ENCODE measurements around the gene ST7.

ST7 gene

GRCh38 chr7:117200786-117201458 lies 247.6 kb downstream of the ST7 start:
- DNase-seq = no peak

DNA sequence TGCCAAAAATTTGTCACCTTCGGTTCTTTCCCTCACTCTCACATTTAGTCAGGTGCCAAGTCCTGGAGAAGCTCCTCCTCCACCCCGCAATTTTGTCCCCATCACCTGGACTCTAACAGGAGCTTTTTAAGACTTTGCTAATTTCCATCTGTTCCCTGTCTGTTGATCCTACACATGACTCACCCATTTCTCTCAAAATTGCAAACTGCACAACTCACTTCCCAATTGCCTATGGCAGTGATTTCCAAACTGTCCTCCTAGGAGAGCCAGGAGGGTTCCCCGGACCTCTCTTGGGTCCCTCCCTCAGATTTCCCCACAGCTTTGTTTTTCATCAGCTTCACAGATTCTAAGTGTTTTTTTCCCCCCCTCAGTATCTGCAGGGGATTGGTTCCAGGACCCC lies 249.2 kb downstream of the ST7 start:
- no peak for DNase-seq

- no peak for DNase-seq
Observed at GRCh38 chr7:117203205-117203604, 249.9 kb downstream of the ST7 start.

GRCh38 chr7:117205873-117206272 lies 252.6 kb downstream of the ST7 start:
- DNase-seq = no peak

DNA sequence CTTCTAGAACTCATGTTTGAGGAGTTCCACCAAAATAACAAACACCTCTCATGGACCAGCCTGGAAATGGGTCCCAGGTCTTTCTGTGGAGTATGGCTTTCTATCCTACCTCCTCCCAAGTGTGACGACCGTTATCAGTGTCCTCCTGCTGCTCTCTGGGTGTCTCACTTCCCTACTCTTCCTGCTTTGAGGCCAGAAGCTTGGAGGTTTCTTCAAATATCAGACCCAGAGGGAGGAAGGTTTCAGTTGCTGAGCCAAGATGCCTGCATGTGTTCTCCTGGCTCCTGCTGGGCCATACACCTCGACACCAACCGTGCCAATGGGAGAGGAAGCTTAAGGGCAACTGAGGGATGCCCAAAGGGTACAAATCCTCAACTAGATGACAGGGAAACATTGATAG lies 255.0 kb downstream of the ST7 start:
- no peak for DNase-seq

DNA sequence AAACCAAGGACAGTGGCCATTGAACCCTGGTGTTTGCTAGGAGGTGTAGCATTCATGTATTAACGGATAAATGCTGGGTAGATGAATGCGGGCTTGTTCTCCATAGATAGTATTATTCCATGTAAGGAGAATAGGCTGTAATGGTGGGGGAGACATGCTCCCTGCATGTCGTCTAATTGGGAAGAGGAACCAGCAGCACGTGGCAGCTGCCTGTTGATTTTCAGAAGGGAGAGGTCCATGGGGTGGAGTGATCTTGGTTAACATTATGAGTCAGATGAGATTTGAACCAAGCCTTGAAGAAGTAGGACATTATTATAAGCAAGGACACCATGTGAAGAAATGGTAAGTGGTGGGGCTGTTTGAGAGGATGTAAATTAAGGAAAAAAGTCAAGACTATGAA lies 257.1 kb downstream of the ST7 start:
- no peak for DNase-seq

- DNase-seq = no peak
Observed at GRCh38 chr7:117210908-117211307, 257.6 kb downstream of the ST7 start.

- DNase-seq = no peak
Observed at GRCh38 chr7:117211614-117212013, 258.3 kb downstream of the ST7 start.

DNA sequence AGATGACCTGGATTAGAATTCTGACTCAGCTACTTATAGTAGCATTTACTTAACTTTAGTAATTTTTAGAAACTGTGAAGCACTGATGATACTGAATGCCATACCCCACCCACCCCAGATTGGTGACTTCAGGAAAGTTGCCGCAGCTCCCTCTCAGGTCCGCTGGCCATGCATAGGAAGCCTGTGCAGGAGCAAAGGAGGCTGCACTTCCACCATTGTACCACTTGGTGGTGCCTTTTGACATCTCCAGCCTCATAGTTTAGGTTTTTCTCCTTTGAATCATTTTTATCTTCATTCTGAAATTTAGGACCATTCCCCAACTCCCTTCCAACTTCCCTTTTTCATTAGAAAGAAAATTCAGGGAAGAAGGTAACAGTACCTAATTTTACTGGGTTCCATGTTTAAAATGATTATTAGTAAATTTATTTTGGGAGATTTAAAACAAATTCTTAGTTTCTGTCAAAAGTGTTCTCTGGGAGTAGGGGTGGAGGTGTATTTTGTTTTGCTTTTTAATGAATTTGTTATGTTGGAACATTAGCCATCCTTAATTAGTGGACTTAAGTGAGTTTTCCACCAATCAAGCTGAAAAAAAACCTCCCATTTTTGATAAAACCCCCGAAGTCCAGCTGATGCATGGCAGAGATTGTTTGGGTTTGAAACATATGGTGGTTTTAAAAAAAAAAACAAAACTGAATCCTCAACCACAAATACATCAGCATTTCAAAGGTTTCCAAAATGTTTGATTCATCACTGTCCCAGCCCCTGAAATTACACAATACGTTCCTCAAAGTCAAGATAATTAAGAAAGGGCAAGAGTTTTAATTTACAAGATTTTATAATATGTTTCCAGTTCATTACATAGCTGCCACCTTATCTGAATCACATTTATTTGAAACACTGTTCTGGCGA lies 259.9 kb downstream of the ST7 start:
- peak; percentile 45 for DNase-seq

DNA sequence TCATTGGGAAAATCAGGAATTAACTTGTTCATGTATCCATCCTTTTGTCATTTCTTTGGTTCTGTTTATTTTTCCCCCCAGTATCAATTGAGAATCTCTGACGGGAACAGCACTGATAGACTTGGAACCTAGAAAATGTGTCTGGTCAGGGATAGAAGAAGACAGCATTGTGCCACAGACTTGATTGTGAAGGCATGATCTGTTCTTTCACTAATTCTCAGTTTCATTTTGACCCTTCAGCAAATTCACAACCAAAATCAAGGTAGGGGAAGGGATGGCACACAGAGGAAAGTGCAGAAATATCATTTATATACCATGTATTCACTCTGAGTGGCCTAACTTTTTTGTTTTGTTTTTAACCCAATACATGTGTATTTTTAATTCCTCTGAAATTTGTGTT lies 262.7 kb downstream of the ST7 start:
- DNase-seq = no peak

DNA sequence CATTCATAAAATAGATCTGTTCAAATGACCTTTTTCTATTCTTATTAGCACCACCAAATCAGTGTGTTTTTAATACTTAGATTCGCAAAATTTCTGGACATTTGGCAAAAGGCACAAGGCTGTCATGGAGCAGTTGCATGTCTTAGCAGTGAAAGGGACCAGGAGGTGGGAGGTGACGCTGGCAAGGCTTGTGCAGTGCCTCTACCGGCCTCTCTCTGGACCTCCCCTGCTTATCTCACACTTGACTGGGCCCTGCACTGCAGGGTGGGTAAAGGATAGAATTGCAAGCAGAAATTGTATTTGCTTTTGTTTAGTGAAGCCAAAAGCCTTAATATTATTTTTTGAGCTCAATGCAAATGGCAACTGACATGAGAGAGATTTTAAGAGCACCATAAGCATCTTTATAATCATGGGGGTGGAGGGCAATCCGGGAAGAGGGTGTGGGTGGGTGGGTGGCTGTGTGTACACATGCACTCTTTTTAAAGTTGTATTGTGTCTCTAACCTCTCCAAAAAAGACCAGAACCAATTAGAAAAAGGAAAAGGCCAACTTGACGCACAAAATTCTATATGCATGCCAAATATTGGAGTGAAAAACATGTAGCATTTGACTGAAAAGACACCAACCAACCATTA lies 263.3 kb downstream of the ST7 start:
- no peak for DNase-seq

DNA sequence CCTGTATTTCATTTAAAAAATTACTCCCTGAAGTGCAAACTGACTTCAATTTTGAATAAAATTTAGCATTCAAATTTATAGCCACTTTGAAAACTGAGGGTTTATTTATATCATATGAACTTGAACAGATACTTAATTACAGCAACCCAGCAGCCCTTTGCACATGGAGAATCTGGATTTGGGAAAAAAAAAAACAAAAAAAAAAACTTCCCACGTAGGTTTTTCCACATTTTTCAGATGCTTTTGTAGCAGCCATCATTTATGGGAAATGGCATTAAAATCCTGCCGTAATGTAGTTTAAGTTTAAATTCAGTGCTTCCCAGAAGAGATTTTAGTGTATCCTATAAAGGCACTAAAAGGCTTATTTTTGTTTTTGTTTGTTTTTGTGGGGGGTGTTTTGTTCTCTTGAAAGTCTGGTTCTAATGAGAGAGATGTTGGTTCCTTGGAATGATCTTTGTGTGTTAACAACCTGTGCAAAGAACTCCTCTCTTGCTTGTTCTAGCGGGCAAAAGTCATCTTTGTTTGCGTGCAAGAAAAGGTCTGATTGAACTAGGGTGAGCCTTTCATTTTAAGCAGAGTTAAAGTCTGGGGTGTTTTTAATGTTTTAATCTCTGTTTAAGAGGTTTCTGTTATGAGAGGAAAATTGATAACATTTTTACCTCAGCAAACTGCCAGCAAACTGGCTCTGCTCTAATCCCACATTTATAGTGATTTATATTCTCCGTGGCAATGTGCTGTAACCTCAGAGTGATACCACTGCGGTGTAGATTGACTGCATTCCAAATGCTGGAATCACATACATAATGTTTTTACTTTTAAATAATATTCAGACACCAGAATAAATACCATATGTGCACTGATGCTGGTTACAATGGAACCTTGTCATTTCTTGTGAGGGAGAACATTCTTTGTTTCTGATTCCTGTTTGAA lies 264.1 kb downstream of the ST7 start:
- DNase-seq = no peak

DNA sequence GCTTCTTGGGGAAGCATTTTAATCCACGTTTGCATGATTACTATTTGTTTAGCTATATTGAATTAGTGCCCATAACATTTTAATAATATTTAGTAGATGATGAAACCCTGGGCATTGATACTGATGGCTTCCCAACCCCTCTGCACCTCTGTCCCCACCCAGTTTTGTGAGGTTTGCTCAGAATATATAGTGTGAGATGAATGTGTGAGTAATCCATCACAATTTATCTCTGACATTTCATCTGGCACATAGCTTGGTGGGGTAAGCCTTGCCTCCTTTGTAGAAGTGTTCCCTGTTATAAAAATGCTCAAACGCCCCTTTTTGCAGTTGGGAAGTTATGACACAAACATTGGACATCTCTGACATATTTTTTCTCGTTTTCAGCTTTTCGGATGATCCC lies 265.4 kb downstream of the ST7 start:
- no peak for DNase-seq

DNA sequence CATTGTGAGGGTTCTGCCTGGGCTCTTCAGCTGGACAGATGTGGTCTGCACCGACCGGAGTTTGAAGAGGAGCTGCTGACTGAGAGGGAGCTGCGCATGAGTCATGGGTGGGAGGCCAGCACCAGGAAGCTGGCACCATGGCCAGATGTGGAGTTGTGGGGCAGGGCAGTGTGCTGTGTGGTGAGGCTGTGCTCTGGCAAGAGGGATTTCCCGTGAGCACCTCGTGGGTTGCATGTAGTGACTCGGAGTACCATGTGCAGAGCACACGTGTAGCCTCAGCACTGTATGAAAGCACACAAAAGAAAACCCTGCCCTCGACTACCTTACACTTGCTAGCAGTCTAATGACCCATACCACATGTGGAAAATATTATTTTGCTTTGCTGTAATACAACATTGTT lies 266.2 kb downstream of the ST7 start:
- DNase-seq = no peak

GRCh38 chr7:117220836-117221235 lies 267.5 kb downstream of the ST7 start:
- no peak for DNase-seq

GRCh38 chr7:117225536-117225935 lies 272.2 kb downstream of the ST7 start:
- DNase-seq = no peak

DNA sequence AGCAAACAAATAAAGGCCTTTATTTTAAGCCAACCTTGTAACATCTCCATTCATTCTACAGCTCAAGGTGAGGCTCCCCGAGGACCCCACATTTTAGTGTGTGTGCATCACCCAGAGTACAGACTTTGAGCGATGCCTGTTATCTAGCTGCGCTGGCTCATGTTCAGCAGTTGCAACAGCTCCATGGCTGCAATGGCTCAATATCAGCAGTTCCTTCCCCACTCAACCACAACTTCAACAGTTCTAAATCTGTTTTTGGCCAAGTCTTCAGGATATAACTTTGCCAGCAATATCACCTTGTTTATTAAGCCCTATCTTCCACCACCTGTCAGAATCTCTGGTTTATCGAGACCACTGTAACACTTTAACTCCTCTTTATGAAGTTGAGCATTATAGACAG lies 273.8 kb downstream of the ST7 start:
- DNase-seq = no peak

- no peak for DNase-seq
Observed at GRCh38 chr7:117229350-117229749, 276.0 kb downstream of the ST7 start.

GRCh38 chr7:117230276-117231046 lies 277.2 kb downstream of the ST7 start:
- DNase-seq = no peak

GRCh38 chr7:117231047-117231359 lies 277.7 kb downstream of the ST7 start:
- no peak for DNase-seq

GRCh38 chr7:117237646-117238045 lies 284.3 kb downstream of the ST7 start:
- no peak for DNase-seq

DNA sequence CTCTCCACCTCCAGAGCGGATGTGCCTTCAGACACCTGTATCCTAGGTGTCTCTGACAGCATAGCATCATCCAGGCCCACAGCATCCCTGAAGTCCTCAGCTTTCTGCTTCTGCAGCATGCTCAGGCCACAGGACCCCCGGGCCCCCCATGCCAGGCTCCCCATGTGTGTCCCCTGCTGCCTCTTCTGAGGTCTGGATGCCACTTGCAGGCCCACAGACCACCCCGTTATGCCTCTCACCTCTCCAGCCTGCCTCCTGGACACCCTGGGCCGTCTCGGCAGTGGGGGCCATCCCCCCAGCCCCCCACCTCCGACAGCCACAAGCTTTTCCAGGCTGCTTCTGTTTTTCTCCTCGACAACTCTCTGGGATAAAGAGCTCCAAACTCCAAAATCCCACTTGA lies 285.2 kb downstream of the ST7 start:
- DNase-seq = no peak
